ENCODE data around the gene USH2A. TPM values are rescaled to one million over a fixed set of nuclear protein-coding genes. Genes with fewer than 3 reads are reported as not detected.

USH2A gene
- polyA plus RNA-seq, 3 donors, result not detected

DNA sequence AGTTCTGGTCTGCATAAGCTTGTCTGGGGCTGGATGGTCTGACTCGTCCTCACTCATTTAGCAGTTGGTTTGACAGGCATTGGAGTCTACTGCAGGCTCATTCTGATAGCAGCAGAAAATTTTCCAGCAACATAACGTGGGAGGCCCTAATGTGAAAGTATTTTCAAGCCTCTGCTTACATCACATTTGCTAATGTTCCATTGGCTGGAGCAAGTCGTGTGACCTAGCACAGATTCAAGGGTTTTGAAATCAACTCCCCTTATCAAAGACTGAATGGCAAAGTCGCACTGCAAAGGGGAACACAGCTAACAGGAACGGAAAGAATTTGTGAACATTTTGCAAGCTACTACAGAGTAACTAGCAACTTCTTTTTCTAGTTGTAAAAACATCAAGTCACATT lies 2.3 kb upstream of the USH2A start:
- no peaks in the 10 kb centered on the region for H3K9me3 ChIP-seq (replicated peaks in 1 of 2; ENCODE audit: control insufficient read depth in 1 of 2, insufficient read depth in 1 of 2, low read length in 2 of 2)
- DNase-seq, result no peak
- H3K27ac ChIP-seq (ENCODE audit: low read depth in 1 of 2, low read length in 2 of 2), result no peak overlapping the region
- H3K27me3 Mint-ChIP-seq (ENCODE audit: low read depth in 3 of 3), result no peaks in the 10 kb centered on the region
- H3K9ac ChIP-seq (ENCODE audit: insufficient read depth, low read length, poor library complexity, severe bottlenecking), result no peak overlapping the region
- no peaks in the 10 kb centered on the region for H3K36me3 Mint-ChIP-seq
- no peak overlapping the region for H3K4me2 ChIP-seq (replicated peaks; ENCODE audit: extremely low read depth, low read length, poor library complexity, severe bottlenecking)
- H3K27ac Mint-ChIP-seq, result no peak overlapping the region
- no peak overlapping the region for H3K4me3 ChIP-seq (replicated peaks in 1 of 3; ENCODE audit: low read depth in 2 of 3, low read length in 3 of 3)
- WGBS (ENCODE audit: insufficient coverage), result 74% methylated on average over 3 of the region's 5 CpGs
- no peaks in the 10 kb centered on the region for H4K20me1 ChIP-seq (ENCODE audit: insufficient read depth, low read length)
- no peaks in the 10 kb centered on the region for H3K27me3 ChIP-seq (ENCODE audit: control insufficient read depth in 2 of 2, insufficient read depth in 2 of 2, low read length in 2 of 2)
- H3K4me1 Mint-ChIP-seq, result no peaks in the 10 kb centered on the region
- no peaks in the 10 kb centered on the region for H3K36me3 ChIP-seq (replicated peaks in 1 of 2; ENCODE audit: control insufficient read depth in 1 of 2, insufficient read depth in 2 of 2, low read length in 2 of 2)
- no peak overlapping the region for H3K4me3 Mint-ChIP-seq
- no peaks in the 10 kb centered on the region for H3K79me2 ChIP-seq (ENCODE audit: insufficient read depth, low read length)
- no peaks in the 10 kb centered on the region for H3K4me1 ChIP-seq (ENCODE audit: control insufficient read depth in 1 of 2, insufficient read depth in 2 of 2, low read length in 2 of 2)
- no peak overlapping the region for H2AFZ ChIP-seq (ENCODE audit: insufficient read depth, low read depth, low read length, poor library complexity, severe bottlenecking)
- TF ChIP-seq, protein P1, sequence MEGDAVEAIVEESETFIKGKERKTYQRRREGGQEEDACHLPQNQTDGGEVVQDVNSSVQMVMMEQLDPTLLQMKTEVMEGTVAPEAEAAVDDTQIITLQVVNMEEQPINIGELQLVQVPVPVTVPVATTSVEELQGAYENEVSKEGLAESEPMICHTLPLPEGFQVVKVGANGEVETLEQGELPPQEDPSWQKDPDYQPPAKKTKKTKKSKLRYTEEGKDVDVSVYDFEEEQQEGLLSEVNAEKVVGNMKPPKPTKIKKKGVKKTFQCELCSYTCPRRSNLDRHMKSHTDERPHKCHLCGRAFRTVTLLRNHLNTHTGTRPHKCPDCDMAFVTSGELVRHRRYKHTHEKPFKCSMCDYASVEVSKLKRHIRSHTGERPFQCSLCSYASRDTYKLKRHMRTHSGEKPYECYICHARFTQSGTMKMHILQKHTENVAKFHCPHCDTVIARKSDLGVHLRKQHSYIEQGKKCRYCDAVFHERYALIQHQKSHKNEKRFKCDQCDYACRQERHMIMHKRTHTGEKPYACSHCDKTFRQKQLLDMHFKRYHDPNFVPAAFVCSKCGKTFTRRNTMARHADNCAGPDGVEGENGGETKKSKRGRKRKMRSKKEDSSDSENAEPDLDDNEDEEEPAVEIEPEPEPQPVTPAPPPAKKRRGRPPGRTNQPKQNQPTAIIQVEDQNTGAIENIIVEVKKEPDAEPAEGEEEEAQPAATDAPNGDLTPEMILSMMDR (IDR thresholded peaks at IDR 0.05), result no peak
- intact Hi-C loops (cut with micrococcal nuclease), result no loop called here
- peaks cover 0 to 3% (median 0%) of the 10 kb centered on the region in 7 donors for H3K9me3 Mint-ChIP-seq

DNA sequence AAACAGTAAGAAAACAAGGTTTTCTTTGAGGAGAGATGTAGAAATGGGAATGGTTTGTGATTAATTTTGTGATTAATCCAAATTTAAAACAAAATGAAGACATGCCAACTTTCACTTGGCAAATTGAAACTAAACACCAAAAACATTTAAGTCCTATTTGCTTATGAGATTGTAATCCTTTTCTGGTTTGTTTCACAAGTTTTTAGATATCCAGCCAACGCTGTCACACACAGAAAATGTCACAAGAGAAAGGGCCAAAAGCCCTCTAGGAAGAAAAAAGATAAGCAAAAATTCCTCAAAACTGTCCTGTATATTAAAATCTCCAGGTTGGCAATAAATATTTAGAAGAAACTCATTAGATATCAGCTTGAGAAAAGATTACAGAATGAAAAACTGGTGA lies 2.5 kb downstream of the USH2A start:
- no peak overlapping the region for H3K4me3 Mint-ChIP-seq

More for the DNA sequence above, 2.5 kb downstream of the USH2A start:
- no CpG with 5 or more reads among the region's 1 CpG for WGBS (ENCODE audit: insufficient coverage)
- H2AFZ ChIP-seq (ENCODE audit: insufficient read depth, low read depth, low read length, poor library complexity, severe bottlenecking), result no peak overlapping the region
- H3K27ac ChIP-seq (ENCODE audit: low read depth in 1 of 2, low read length in 2 of 2), result no peak overlapping the region
- intact Hi-C loops (cut with micrococcal nuclease), result no loop called here
- Mint-ChIP-seq H3K27ac (no peak overlapping the region), H3K27me3 (ENCODE audit: low read depth in 3 of 3) (peaks cover 0 to 2% (median 0%) of the 10 kb centered on the region in 3 donors), H3K9me3 (peaks cover 0 to 8% (median 0%) of the 10 kb centered on the region in 7 donors), H3K4me1 (no peaks in the 10 kb centered on the region), H3K36me3 (no peaks in the 10 kb centered on the region)
- no peak overlapping the region for H3K4me3 ChIP-seq (replicated peaks in 1 of 3; ENCODE audit: low read depth in 2 of 3, low read length in 3 of 3)
- H4K20me1 ChIP-seq (ENCODE audit: insufficient read depth, low read length), result no peaks in the 10 kb centered on the region
- no peaks in the 10 kb centered on the region for H3K9me3 ChIP-seq (replicated peaks in 1 of 2; ENCODE audit: control insufficient read depth in 1 of 2, insufficient read depth in 1 of 2, low read length in 2 of 2)
- no peak overlapping the region for H3K4me2 ChIP-seq (replicated peaks; ENCODE audit: extremely low read depth, low read length, poor library complexity, severe bottlenecking)
- TF ChIP-seq, protein P1 (IDR thresholded peaks at IDR 0.05), result no peak
- H3K9ac ChIP-seq (ENCODE audit: insufficient read depth, low read length, poor library complexity, severe bottlenecking), result no peak overlapping the region
- H3K36me3 ChIP-seq (replicated peaks in 1 of 2; ENCODE audit: control insufficient read depth in 1 of 2, insufficient read depth in 2 of 2, low read length in 2 of 2), result no peaks in the 10 kb centered on the region
- no peaks in the 10 kb centered on the region for H3K79me2 ChIP-seq (ENCODE audit: insufficient read depth, low read length)
- H3K4me1 ChIP-seq (ENCODE audit: control insufficient read depth in 1 of 2, insufficient read depth in 2 of 2, low read length in 2 of 2), result no peaks in the 10 kb centered on the region
- no peak for DNase-seq
- no peaks in the 10 kb centered on the region for H3K27me3 ChIP-seq (ENCODE audit: control insufficient read depth in 2 of 2, insufficient read depth in 2 of 2, low read length in 2 of 2)
